ENCODE measurements around the gene ESYT2. TPM values are rescaled to one million over a fixed set of nuclear protein-coding genes. Genes with fewer than 3 reads are reported as not detected.

ESYT2 gene
- total RNA-seq, 1 experiment from 2014 or later = 39.0 TPM

- no peak for DNase-seq
- Histone ChIP-seq H2AFZ (ENCODE audit: low read length) (no peak overlapping the region), H3K27ac (ENCODE audit: insufficient read length, low read depth, low read length) (no peak overlapping the region), H4K20me1 (ENCODE audit: control insufficient read depth, insufficient read depth, insufficient read length) (no peaks in the 10 kb centered on the region), H2BK5ac (ENCODE audit: insufficient read length, low read length) (no peak overlapping the region), H3K18ac (ENCODE audit: insufficient read length, low read depth, low read length) (no peak overlapping the region), H2BK120ac (ENCODE audit: low read depth, low read length, poor library complexity, severe bottlenecking) (no peak overlapping the region), H3K14ac (ENCODE audit: insufficient read depth, low read length) (no peak overlapping the region), H3T11ph (ENCODE audit: low read length) (no peak overlapping the region), H3K23ac (ENCODE audit: insufficient read length, low read depth, low read length) (no peak overlapping the region), H3K4me1 (ENCODE audit: insufficient read depth, low read length) (no peaks in the 10 kb centered on the region), H4K8ac (replicated peaks; ENCODE audit: insufficient read length, low read depth, low read length) (no peak overlapping the region), H3K79me2 (ENCODE audit: insufficient read depth, low read length) (no peaks in the 10 kb centered on the region; the same call in 1 of the 2 replicates), H4K5ac (ENCODE audit: insufficient read length, low read depth, low read length) (no peak overlapping the region), H3K9me3 (ENCODE audit: control insufficient read depth, low read depth, low read length) (no peaks in the 10 kb centered on the region), H3K23me2 (ENCODE audit: insufficient read length, low read depth, low read length, poor library complexity, severe bottlenecking) (no peaks in the 10 kb centered on the region), H2BK20ac (ENCODE audit: low read depth, low read length, poor library complexity, severe bottlenecking) (no peak overlapping the region), H3K56ac (ENCODE audit: insufficient read length, low read depth, low read length) (no peak overlapping the region), H3K4me2 (ENCODE audit: insufficient read depth, insufficient read length, low read length) (no peak overlapping the region), H3K9ac (ENCODE audit: extremely low read depth, insufficient read length, low read length) (no peak overlapping the region), H3K79me1 (ENCODE audit: insufficient read depth, low read depth, low read length, poor library complexity, severe bottlenecking) (no peaks in the 10 kb centered on the region), H2AK5ac (ENCODE audit: insufficient read length, low read length) (no peak overlapping the region), H3K4ac (ENCODE audit: low read depth, low read length) (no peak overlapping the region), H3K27me3 (ENCODE audit: insufficient read depth, low read length) (no peaks in the 10 kb centered on the region), H2BK15ac (ENCODE audit: low read depth, low read length) (no peak overlapping the region), H4K91ac (ENCODE audit: insufficient read length, low read depth, low read length) (no peak overlapping the region), H2BK12ac (ENCODE audit: insufficient read length, low read depth, low read length) (no peak overlapping the region)
- Mint-ChIP-seq H3K27me3 (ENCODE audit: low read depth) (no peaks in the 10 kb centered on the region), H3K9me3 (no peaks in the 10 kb centered on the region), H3K4me1 (no peaks in the 10 kb centered on the region), H3K4me3 (no peak overlapping the region), H3K27ac (peak overlapping the region in 2 of 3 experiments; percentile 23 to 69; a peak in 2 of 7 replicates), H3K36me3 (ENCODE audit: insufficient read depth in 1 of 3, low read depth in 3 of 3) (peaks cover 18 to 50% (median 45%) of the 10 kb centered on the region in 3 experiments; a peak in 6 of 7 replicates)
- no CpG with 5 or more reads among the region's 23 CpGs for WGBS (ENCODE audit: extremely low coverage, insufficient read length, low lambda C conversion rate)
- TF ChIP-seq CTCF (conservative IDR thresholded peaks at IDR 0.05) = no peak
Measured at GRCh38 chr7:158796667-158797066, 32.6 kb downstream of the ESYT2 start.
